Fibroblast of the aortic adventitia (primary cell): ENCODE results near the gene LY6G5C. TPM values are rescaled to one million over a fixed set of nuclear protein-coding genes. Genes with fewer than 3 reads are reported as not detected.

Experiments used
- DNase-seq: peaks from one replicate; pipeline ENCODE4 v3.0.0-alpha.2; 2010; ENCODE audit warnings: low read depth
- H3K4me3 ChIP-seq: 2 replicates; pipeline ENCODE4 v1.5.1; 2011; ENCODE audit warnings: low read depth, mild to moderate bottlenecking, control low read depth, low read length, moderate library complexity
- CTCF ChIP-seq: IDR thresholded peaks from 2 replicates; pipeline ENCODE4 v1.5.1; 2011; ENCODE audit warnings: mild to moderate bottlenecking, low read length, control low read depth, inconsistent platforms; ENCODE audit not compliant: insufficient read depth
- total RNA-seq: library from RNA; depleted of rRNA; stranded (reverse); fragments of >200 nt; gene quantifications from 2 replicates; pipeline ENCODE4 v1.2.3, GENCODE V29; 2012; ENCODE audit warnings: low replicate concordance

The LY6G5C gene
- total RNA-seq, 1 donor, result 1.1 TPM

- no peak for TF ChIP-seq CTCF
- no peak for DNase-seq
- no peak overlapping the region for H3K4me3 ChIP-seq
Measured at GRCh38 chr6:31639043-31639442, 41.8 kb downstream of the LY6G5C start.

GRCh38 chr6:31636698-31637596 is 43.9 kb downstream of the LY6G5C start:
- no peak overlapping the region for H3K4me3 ChIP-seq
- no peak for TF ChIP-seq CTCF
- no peak for DNase-seq

DNA sequence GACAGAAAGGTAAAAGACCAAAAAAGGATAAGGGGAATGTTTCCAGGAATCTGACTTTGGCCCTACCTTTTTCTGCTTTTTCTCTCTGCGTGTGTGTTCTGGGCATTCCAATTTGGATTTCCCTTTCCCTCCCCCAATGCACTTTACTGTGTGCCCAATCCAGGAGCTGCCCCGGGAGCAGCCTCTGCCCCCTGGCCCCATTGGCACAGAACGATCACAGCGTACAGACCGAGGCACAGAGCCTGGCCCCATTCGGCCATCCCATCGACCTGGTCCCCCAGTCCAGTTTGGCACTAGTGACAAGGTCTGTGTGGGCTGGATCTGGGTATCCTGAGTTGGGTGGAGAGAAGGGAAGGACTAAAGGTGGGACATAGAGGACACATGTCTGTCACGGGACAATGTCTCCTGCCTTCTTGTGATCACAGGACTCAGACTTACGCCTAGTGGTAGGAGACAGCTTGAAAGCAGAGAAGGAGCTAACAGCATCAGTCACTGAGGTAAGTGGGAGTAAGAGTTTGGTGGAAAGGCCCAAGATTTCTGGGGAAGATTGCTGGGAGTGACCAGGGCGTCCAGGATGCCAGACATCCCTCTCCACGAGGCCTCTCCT is 45.8 kb downstream of the LY6G5C start:
- TF ChIP-seq CTCF, result no peak
- DNase-seq, result no peak
- H3K4me3 ChIP-seq, result no peak overlapping the region

DNA sequence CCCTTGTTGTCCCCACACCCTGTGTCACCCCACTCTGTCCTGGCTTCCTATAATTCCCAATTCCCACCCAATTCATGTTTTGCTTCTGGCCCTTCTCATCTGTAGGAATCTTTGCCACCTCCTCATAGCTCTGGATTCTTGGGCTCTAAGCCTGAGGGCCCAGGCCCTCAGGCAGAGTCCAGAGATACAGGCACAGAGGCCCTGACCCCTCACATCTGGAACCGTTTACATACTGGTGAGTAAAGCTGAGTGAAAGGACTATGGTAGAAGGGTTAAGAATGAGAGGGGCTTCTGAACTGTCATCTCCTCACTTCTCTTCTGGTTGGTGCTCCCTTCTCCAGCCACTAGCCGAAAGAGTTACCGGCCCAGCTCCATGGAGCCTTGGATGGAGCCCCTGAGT is 46.7 kb downstream of the LY6G5C start:
- H3K4me3 ChIP-seq, result no peak overlapping the region
- TF ChIP-seq CTCF, result no peak
- no peak for DNase-seq

- H3K4me3 ChIP-seq, result no peak overlapping the region
- no peak for DNase-seq
- TF ChIP-seq CTCF, result no peak
Measured at GRCh38 chr6:31633447-31633846, 47.4 kb downstream of the LY6G5C start.

DNA sequence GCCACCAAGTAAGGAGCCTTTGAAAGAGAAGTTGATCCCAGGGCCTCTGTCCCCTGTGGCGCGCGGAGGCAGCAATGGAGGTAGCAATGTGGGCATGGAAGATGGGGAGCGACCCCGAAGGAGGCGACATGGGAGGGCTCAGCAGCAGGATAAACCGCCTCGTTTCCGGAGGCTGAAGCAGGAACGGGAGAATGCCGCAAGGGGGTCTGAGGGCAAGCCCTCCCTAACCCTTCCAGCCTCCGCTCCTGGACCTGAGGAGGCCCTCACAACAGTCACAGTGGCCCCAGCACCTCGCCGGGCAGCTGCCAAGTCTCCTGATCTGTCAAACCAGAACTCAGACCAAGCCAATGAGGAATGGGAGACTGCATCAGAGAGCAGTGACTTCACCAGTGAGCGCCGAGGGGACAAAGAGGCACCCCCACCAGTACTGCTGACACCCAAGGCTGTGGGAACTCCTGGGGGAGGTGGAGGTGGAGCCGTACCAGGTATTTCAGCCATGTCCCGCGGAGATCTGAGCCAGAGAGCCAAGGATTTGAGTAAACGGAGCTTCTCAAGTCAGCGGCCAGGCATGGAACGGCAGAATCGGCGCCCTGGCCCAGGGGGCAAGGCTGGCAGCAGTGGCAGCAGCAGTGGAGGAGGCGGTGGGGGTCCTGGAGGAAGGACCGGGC is 48.5 kb downstream of the LY6G5C start:
- no peak for DNase-seq
- no peak for TF ChIP-seq CTCF
- H3K4me3 ChIP-seq, result no peak overlapping the region
